ENCODE results near the gene NINJ2.
"Not testable (repeated sequence)": the region's sequence is repeated elsewhere in the genome, so short reads cannot be mapped to it uniquely, and the experiment has no call there.

The NINJ2 gene

GRCh38 chr12:642633-643474, 20.4 kb downstream of the NINJ2 start:
- H3K4me2 ChIP-seq (ENCODE audit: low read length): peak overlapping the region; percentile 89
- peak overlapping the region; percentile 100 for H2AFZ ChIP-seq
- H3K27me3 ChIP-seq (ENCODE audit: control insufficient read depth, insufficient read depth, low read length): no peaks in the 10 kb centered on the region
- peak overlapping the region; percentile 71 for H3K9ac ChIP-seq
- peak overlapping the region; percentile 81 for H3K27ac ChIP-seq
- no peaks in the 10 kb centered on the region for H3K79me2 ChIP-seq
- no peaks in the 10 kb centered on the region for H3K36me3 ChIP-seq (ENCODE audit: control insufficient read depth, insufficient read depth, low read length)
- no peak for TF ChIP-seq CTCF (IDR thresholded peaks at IDR 0.05)
- H3K9me3 ChIP-seq (ENCODE audit: control insufficient read depth, low read length): no peaks in the 10 kb centered on the region
- H3K4me1 ChIP-seq: peaks cover 22% of the 10 kb centered on the region
- H3K4me3 ChIP-seq (ENCODE audit: low read depth, low read length): peak overlapping the region; percentile 56

GRCh38 chr12:641321-641720, 21.9 kb downstream of the NINJ2 start:
- not testable (repeated sequence) for H3K9me3 ChIP-seq (ENCODE audit: control insufficient read depth, low read length); H3K9ac ChIP-seq; H3K36me3 ChIP-seq (ENCODE audit: control insufficient read depth, insufficient read depth, low read length); H3K27me3 ChIP-seq (ENCODE audit: control insufficient read depth, insufficient read depth, low read length); H3K79me2 ChIP-seq; H3K4me2 ChIP-seq (ENCODE audit: low read length); H3K27ac ChIP-seq; H3K4me3 ChIP-seq (ENCODE audit: low read depth, low read length); H2AFZ ChIP-seq
- H3K4me1 ChIP-seq: peaks cover 22% of the 10 kb centered on the region

GRCh38 chr12:640773-641172, 22.5 kb downstream of the NINJ2 start:
- no peaks in the 10 kb centered on the region for H3K36me3 ChIP-seq (ENCODE audit: control insufficient read depth, insufficient read depth, low read length)
- H2AFZ ChIP-seq: no peak overlapping the region
- no peaks in the 10 kb centered on the region for H3K79me2 ChIP-seq
- no peak overlapping the region for H3K9ac ChIP-seq
- peaks cover 16% of the 10 kb centered on the region for H3K4me1 ChIP-seq
- no peak for TF ChIP-seq CTCF (IDR thresholded peaks at IDR 0.05)
- no peaks in the 10 kb centered on the region for H3K9me3 ChIP-seq (ENCODE audit: control insufficient read depth, low read length)
- no peak overlapping the region for H3K4me3 ChIP-seq (ENCODE audit: low read depth, low read length)
- no peak overlapping the region for H3K4me2 ChIP-seq (ENCODE audit: low read length)
- H3K27me3 ChIP-seq (ENCODE audit: control insufficient read depth, insufficient read depth, low read length): no peaks in the 10 kb centered on the region
- H3K27ac ChIP-seq: no peak overlapping the region

GRCh38 chr12:639988-640387, 23.3 kb downstream of the NINJ2 start:
- TF ChIP-seq CTCF (IDR thresholded peaks at IDR 0.05): no peak
- H3K79me2 ChIP-seq: no peaks in the 10 kb centered on the region

GRCh38 chr12:639566-639965, 23.7 kb downstream of the NINJ2 start:
- H3K27me3 ChIP-seq (ENCODE audit: control insufficient read depth, insufficient read depth, low read length): no peaks in the 10 kb centered on the region
- no peak overlapping the region for H3K4me2 ChIP-seq (ENCODE audit: low read length)
- no peaks in the 10 kb centered on the region for H3K36me3 ChIP-seq (ENCODE audit: control insufficient read depth, insufficient read depth, low read length)
- H3K4me3 ChIP-seq (ENCODE audit: low read depth, low read length): no peak overlapping the region
- no peaks in the 10 kb centered on the region for H3K79me2 ChIP-seq
- H3K4me1 ChIP-seq: peaks cover 8% of the 10 kb centered on the region
- H2AFZ ChIP-seq: no peak overlapping the region
- TF ChIP-seq CTCF (IDR thresholded peaks at IDR 0.05): no peak
- H3K9me3 ChIP-seq (ENCODE audit: control insufficient read depth, low read length): no peaks in the 10 kb centered on the region
- H3K27ac ChIP-seq: no peak overlapping the region
- H3K9ac ChIP-seq: no peak overlapping the region

More at GRCh38 chr12:639988-640387, 23.3 kb downstream of the NINJ2 start:
- Histone ChIP-seq H3K36me3 (ENCODE audit: control insufficient read depth, insufficient read depth, low read length) (no peaks in the 10 kb centered on the region), H3K4me1 (peaks cover 8% of the 10 kb centered on the region), H3K27ac (no peak overlapping the region), H3K9me3 (ENCODE audit: control insufficient read depth, low read length) (no peaks in the 10 kb centered on the region), H2AFZ (no peak overlapping the region), H3K4me2 (ENCODE audit: low read length) (no peak overlapping the region), H3K4me3 (ENCODE audit: low read depth, low read length) (no peak overlapping the region), H3K27me3 (ENCODE audit: control insufficient read depth, insufficient read depth, low read length) (no peaks in the 10 kb centered on the region), H3K9ac (no peak overlapping the region)
